Activated T-cell treated with anti-CD3 and anti-CD28 coated beads for 4 hours (primary cell): ENCODE results near the gene SLC39A8.

Experiments
- DNase-seq: peaks from one replicate; pipeline ENCODE4 v3.0.0-alpha.2; 2020

SLC39A8 gene

DNA sequence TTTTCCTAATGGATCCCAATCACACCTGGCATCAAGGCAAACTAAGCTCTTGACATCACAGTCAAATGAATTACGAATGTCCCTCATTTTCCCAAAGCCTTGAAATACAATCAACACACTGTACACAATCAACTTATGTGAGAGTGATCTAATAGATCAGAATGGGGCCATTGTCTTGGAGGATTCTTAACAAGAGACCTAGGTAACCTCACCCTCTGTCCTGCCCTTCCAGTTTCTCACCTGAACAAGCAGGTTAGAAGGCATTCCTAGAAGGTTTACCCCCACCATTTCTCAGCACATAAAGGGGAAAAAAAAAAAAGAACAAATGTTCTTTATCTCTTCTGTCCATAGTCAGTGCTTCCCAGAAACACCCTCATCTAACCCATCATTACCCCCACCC is 6.3 kb downstream of the SLC39A8 start:
- DNase-seq, result no peak

DNA sequence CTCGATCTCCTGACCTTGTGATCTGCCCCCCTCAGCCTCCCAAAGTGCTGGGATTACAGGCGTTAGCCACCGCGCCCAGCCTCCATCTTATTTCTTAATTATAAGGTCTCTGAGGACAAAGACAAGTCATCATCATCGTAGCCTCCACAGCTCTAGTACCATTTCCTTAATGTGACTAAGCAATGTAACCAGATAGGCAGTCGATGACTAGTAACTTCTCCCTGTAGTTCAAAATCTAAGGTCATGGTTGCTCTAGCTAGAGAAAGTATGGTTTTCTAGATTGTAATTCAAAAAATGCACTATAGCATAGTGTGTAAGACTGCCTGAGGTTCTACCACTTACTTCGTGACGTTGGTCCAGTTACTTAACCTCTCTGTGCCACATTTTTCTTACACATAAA is 6.9 kb downstream of the SLC39A8 start:
- no peak for DNase-seq

GRCh38 chr4:102335616-102336015 is 9.7 kb downstream of the SLC39A8 start:
- DNase-seq, result no peak

- no peak for DNase-seq
These were observed 10.7 kb downstream of the SLC39A8 start for GRCh38 chr4:102334624-102335023.

- DNase-seq, result no peak
These were observed 11.5 kb downstream of the SLC39A8 start for GRCh38 chr4:102333787-102334186.

- no peak for DNase-seq
These were observed 17.2 kb downstream of the SLC39A8 start for GRCh38 chr4:102328045-102328444.

DNA sequence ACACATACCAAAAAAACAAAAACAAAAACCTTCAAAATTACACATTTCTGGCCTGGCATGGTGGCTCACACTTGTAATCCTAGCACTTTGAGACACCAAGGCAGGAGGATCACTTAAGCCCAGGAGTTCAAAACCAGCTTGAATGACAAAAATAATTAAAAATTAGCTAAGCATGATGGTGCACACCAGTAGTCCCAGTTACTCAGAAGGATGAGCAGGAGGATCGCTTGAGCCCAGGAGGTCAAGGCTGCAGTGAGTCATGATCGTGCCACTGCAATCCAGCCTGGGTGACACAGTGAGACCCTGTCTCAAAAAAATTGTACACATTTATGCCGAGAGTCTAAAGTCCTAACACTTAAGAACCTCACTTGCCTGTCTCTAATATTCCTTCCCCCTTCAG is 18.3 kb downstream of the SLC39A8 start:
- DNase-seq, result no peak

DNA sequence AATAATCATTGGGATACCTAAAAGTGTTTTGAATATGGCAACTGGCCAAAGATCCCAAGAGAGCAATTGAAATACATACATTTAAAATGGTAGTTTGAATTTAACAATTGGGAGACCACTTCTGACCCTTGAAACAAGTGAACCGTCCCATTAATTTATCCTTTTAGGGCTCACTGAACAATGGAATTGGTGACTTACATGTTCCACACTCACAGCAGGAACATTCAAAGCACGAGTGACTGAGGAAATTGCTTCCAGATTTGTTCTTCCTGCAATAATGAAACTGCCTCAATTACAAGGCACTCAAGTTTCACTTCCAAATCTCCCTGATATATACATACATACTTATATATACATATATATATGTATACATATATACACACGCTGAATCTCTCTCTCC is 20.6 kb downstream of the SLC39A8 start:
- DNase-seq, result no peak

GRCh38 chr4:102322736-102323135 is 22.5 kb downstream of the SLC39A8 start:
- DNase-seq, result no peak

DNA sequence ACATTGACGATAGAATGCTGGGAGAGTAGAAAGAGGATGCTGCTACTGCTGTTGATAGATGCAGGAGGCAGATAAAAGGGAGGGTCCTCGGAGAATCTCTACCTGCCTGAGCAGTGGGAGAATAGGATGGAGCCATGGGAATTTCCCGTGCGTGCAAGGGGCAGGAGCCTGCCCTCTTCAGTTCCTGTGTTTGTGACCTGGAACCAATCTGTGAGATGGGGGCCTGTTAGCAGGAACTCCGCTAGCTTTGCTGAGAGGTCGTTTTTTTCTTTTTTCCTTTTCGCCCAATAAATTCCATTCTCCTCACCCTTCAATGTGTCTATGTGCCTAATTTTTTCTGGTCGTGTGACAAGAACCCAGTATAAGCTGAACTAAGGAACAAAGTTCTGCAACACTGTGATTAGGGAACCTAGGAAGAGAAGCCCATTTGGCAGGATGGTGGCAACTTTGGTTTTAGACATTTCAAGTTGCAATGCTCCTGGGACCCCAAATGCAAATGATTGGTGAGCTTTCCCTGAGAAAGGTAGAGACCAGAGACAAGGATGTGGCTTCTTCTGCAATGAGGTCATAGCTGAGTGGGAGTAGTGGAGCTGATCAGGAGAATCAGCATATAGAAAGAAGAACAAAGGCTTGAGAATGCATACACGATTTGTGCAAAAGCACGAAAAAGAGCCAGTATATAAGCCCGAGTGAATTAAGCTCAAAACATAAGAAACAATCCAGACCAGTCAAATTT is 23.9 kb downstream of the SLC39A8 start:
- DNase-seq, result no peak

- DNase-seq, result no peak
These were observed 25.7 kb downstream of the SLC39A8 start for GRCh38 chr4:102319594-102319993.

GRCh38 chr4:102318526-102318925 is 26.8 kb downstream of the SLC39A8 start:
- DNase-seq, result no peak

DNA sequence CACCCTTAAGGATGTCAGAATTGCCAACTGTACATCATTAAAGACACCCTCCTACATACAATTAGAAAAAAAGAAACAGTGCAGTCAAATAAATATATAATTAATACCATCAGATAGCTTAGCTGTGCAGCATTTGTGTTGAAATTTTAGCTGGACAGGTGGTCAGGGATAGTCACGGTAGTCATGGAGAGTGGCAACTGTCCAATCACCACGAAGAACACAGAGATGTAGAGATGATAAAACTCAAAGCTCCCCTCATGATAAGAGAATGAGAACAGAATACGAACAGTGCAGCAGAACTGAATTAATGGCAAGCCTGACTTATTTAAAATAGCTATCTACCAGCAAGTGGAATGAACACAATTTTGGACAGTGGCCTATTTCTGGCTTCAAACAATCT is 27.2 kb downstream of the SLC39A8 start:
- DNase-seq, result no peak

- DNase-seq, result no peak
These were observed 27.8 kb downstream of the SLC39A8 start for GRCh38 chr4:102317459-102317858.

DNA sequence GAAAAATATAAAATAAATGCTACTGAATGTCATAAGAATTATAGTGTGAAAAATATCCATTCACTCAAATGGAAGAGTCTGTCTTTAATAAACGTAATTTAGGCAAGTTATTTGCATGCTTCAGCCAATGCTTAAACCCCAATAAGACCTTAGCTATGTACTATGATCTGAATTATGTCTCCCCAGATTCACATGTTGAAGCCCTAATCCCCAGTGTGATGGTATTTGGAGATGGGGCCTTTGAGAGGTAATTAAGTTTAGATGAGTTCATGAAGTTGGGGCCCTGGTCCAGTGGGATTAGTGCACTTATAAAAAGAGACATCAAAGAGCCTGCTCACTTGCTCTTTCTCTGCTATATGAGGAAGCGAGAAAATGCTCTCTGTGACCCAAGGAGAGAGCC is 28.7 kb downstream of the SLC39A8 start:
- DNase-seq, result no peak

- no peak for DNase-seq
These were observed 29.8 kb downstream of the SLC39A8 start for GRCh38 chr4:102315532-102315931.

DNA sequence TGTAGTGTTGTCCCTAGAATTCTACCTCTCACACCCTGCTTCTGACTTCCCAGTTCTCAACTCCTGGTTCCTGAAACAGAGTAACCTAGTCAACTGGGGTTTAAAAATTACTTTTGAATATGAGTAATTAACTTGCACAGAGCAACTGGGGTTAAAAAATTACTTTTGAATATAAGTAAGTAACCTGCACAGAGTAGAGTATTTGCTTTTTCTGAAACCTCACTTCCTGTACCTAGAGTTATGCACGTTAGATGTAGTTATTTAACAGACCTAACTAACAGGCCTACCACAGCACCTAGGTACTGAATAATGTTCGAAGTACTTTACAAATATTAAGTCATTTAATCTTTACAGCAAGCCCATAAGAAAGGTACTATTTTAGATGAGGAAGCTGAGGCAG is 32.9 kb downstream of the SLC39A8 start:
- DNase-seq, result no peak

DNA sequence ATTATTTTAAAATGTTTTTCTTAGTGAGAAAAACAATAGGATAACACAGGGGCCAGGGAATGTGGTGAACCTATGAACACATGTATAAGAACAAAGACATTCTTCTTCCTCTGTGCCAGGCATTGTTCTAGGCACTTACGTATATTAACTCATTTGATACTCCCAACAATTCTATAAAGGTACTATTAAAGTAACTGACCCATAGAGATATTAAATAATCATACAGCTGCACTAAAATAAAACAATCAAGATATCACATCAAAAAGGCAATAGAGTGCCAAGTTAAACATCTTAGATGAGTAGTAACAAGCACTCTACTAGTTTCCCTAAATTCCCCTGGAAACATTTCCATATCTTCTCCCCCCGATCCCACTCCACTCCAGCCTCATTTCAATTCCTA is 33.4 kb downstream of the SLC39A8 start:
- DNase-seq, result no peak

- DNase-seq, result no peak
These were observed 33.9 kb downstream of the SLC39A8 start for GRCh38 chr4:102311407-102311806.

DNA sequence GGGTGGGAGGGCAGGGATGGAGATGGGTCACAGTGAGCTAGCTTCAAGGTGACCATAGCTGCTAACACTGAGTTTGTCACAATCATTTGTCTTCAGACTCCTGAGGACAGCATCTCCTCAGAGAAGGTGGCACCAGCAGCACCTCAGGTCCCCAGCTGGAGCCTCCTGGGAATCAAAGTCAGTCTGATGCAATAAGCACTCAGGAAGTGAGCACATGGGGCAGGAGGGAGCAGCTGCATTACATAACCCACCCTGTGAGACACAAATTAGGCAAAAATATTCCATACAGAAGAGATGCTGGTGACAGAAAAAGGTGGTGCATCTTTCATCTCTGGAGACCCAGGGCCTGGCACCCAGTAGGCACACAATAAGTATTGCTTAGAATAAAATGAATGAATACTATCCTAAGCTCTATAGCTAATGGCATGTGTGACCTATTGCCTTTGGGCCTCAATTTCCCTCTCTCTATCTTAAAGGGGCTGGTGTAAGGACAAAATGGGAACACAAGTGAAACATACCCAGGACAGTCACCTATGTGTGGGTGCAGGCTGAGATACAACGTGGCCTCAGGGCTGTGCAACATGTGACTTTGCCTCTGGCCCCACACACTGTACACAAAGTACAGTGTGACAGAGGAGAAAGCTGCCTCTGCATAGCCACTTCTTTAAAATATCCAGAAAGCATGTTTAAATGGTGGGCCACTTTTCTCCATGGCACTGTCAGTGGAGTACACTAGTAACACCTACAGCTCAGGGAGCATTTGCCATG is 37.1 kb downstream of the SLC39A8 start:
- DNase-seq, result no peak

GRCh38 chr4:102305666-102306065 is 39.6 kb downstream of the SLC39A8 start:
- DNase-seq, result no peak

GRCh38 chr4:102302762-102303161 is 42.5 kb downstream of the SLC39A8 start:
- DNase-seq, result no peak

DNA sequence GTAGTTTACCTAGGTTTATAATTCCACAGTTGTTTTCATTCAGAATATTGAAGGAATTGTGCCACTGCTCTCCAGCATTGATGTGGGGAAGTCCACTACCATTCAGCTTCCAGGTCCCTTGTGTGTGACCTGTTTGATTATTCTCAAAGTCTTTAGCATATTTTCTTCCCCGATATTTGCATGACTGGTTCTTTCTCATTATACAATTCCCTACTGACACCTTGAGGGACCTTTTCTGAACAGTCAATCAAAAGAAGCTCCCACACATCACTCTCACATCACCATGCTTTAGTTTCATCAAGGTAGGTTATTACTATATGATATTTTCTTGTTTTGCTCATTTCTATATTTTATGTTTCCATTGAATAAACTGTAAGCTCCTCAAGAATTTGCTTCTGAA is 44.1 kb downstream of the SLC39A8 start:
- DNase-seq, result no peak

DNA sequence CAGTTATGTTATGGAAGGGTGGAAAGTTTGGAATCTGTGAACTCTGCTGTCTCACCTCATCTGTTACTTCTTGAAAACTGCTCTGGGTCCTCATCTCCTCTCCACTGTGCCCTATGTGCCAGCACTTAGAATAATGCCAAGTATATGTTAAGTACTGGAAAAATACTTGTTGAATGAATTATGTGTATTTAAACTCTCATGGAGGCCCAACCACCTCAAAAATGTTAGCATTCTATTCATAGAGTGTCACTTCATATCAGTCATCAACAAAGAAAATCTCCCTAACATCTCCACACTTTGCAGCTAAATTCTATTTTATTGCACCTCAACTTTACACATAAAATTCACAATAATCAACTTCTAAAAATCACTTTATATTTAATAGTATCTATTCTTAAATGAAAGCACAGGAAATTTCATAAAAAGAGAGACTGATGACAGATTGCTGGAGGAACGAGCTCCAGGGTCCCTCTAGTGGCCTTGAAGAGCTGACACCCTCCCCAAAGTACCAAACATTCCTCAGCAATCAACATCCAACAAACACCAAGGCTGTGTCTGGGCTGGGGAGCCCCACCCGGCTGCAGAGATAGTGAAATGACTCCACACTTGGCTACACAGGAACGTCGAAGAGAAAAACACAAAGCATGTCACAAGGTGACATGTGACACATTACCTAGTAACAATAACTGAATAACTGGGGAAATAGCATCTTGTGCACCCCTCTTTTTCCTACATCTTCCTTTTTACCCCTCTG is 45.8 kb downstream of the SLC39A8 start:
- no peak for DNase-seq
